GM23338 (cell line): ENCODE results near the gene PXYLP1. TPM values are rescaled to one million over a fixed set of nuclear protein-coding genes. Genes with fewer than 3 reads are reported as not detected.

Experiments
- ATAC-seq: fragments of 200-7000 bp; cut with Tn5 transposase; 3 replicates; pipeline ENCODE4 v1.9.1; 2020
- DNase-seq: peaks from one replicate; pipeline ENCODE4 v3.0.0-alpha.2; 2015; ENCODE audit warnings: low spot score
- H2AFZ ChIP-seq: fragments of 200-600 bp; sonication (generic); 2 replicates; pipeline ENCODE4 v1.8.0; 2016; ENCODE audit warnings: antibody characterized with exemption, mild to moderate bottlenecking, moderate library complexity
- H3F3A ChIP-seq: fragments of 200-600 bp; sonication (generic); replicated peaks from 2 replicates; pipeline ENCODE4 v1.8.0; 2017; ENCODE audit warnings: antibody characterized with exemption, mixed run types, low read depth
- H3K27ac ChIP-seq: fragments of 200-600 bp; sonication (generic); 2 replicates; pipeline ENCODE4 v1.6.1; 2016; ENCODE audit warnings: low read depth
- H3K27me3 ChIP-seq: fragments of 200-600 bp; sonication (generic); 2 replicates; pipeline ENCODE4 v1.8.0; 2016; ENCODE audit warnings: mild to moderate bottlenecking, mixed run types, moderate library complexity; ENCODE audit not compliant: insufficient read depth
- H3K36me3 ChIP-seq: fragments of 200-600 bp; sonication (generic); 2 replicates; pipeline ENCODE4 v1.8.0; 2016; ENCODE audit warnings: mild to moderate bottlenecking; ENCODE audit not compliant: insufficient read depth
- H3K4me1 ChIP-seq: fragments of 200-600 bp; sonication (generic); 2 replicates; pipeline ENCODE4 v1.8.0; 2016; ENCODE audit warnings: mild to moderate bottlenecking, moderate library complexity; ENCODE audit not compliant: insufficient read depth
- H3K4me2 ChIP-seq: fragments of 200-600 bp; sonication (generic); 2 replicates; pipeline ENCODE4 v1.7.1; 2017; ENCODE audit warnings: mixed run types
- H3K4me3 ChIP-seq: fragments of 200-600 bp; sonication (generic); 2 replicates; pipeline ENCODE4 v1.6.1; 2016; ENCODE audit warnings: mixed run types
- H3K79me2 ChIP-seq: fragments of 200-600 bp; sonication (generic); replicated peaks from 2 replicates; pipeline ENCODE4 v1.8.0; 2017; ENCODE audit warnings: mild to moderate bottlenecking; ENCODE audit not compliant: insufficient read depth
- H3K9me2 ChIP-seq: fragments of 200-600 bp; sonication (generic); 2 replicates; pipeline ENCODE4 v1.8.0; 2017; ENCODE audit not compliant: insufficient read depth
- H4K20me1 ChIP-seq: fragments of 200-600 bp; sonication (generic); replicated peaks from 2 replicates; pipeline ENCODE4 v1.8.0; 2017; ENCODE audit warnings: mild to moderate bottlenecking; ENCODE audit not compliant: insufficient read depth
- H3K27ac Mint-ChIP-seq: 2 replicates; pipeline ENCODE4 v1.8.0; 2020; ENCODE audit warnings: inconsistent platforms, mild to moderate bottlenecking, moderate library complexity, mixed read lengths
- H3K27me3 Mint-ChIP-seq: 3 replicates; pipeline ENCODE4 v1.8.0; 2022; ENCODE audit warnings: low read depth, mild to moderate bottlenecking, moderate library complexity, mixed read lengths, inconsistent platforms; ENCODE audit not compliant: insufficient read depth, poor library complexity
- H3K36me3 Mint-ChIP-seq: 3 replicates; pipeline ENCODE4 v1.8.0; 2021; ENCODE audit warnings: low read depth, mild to moderate bottlenecking, inconsistent platforms, moderate library complexity, mixed read lengths
- H3K4me1 Mint-ChIP-seq: 3 replicates; pipeline ENCODE4 v1.8.0; 2020; ENCODE audit warnings: mild to moderate bottlenecking, inconsistent platforms, mixed read lengths
- H3K4me3 Mint-ChIP-seq: 3 replicates; pipeline ENCODE4 v1.8.0; 2021; ENCODE audit warnings: moderate library complexity, mild to moderate bottlenecking, inconsistent platforms, mixed read lengths
- H3K9me3 Mint-ChIP-seq: 3 replicates; pipeline ENCODE4 v1.8.0; 2020; ENCODE audit warnings: moderate library complexity, mild to moderate bottlenecking, inconsistent platforms, mixed read lengths
- CREB1 ChIP-seq: fragments of 250-450 bp; sonication (Bioruptor Pico); IDR thresholded peaks from 2 replicates; pipeline ENCODE4 v1.5.0; 2020; ENCODE audit warnings: low read depth, mild to moderate bottlenecking, moderate library complexity
- CTCF ChIP-seq, 2 experiments: fragments of 200-600 bp in 1 of 2; sonication (generic) in 1 of 2; conservative IDR thresholded peaks; 2 replicates each; pipeline versions ENCODE4 v1.5.1 to v1.6.1; 2016 to 2017; ENCODE audit warnings: antibody characterized with exemption in 2 of 2, low read depth in 2 of 2, mild to moderate bottlenecking in 2 of 2, moderate library complexity in 1 of 2
- EZH2phosphoT487 ChIP-seq: fragments of 200-600 bp; sonication (generic); IDR thresholded peaks from one replicate; pipeline ENCODE4 v1.8.1; 2018; ENCODE audit warnings: antibody characterized with exemption; ENCODE audit not compliant: unreplicated experiment
- JUNB ChIP-seq: IDR thresholded peaks from one replicate; pipeline ENCODE4 v1.6.1; 2016; ENCODE audit warnings: antibody characterized with exemption; ENCODE audit not compliant: unreplicated experiment
- NANOG ChIP-seq: IDR thresholded peaks from 2 replicates; pipeline ENCODE4 v1.6.1; 2016; ENCODE audit warnings: antibody characterized with exemption, borderline replicate concordance
- POLR2AphosphoS5 ChIP-seq: IDR thresholded peaks from 2 replicates; pipeline ENCODE4 v1.6.1; 2016; ENCODE audit warnings: antibody characterized with exemption, low read depth
- REST ChIP-seq: IDR thresholded peaks from one replicate; pipeline ENCODE4 v1.6.1; 2018; ENCODE audit warnings: antibody characterized with exemption; ENCODE audit not compliant: unreplicated experiment
- STAT1 ChIP-seq: IDR thresholded peaks from one replicate; pipeline ENCODE4 v1.6.1; 2016; ENCODE audit warnings: antibody characterized with exemption; ENCODE audit not compliant: unreplicated experiment
- ZNF462 ChIP-seq: fragments of 250-450 bp; sonication (Bioruptor Pico); IDR thresholded peaks from 2 replicates; pipeline ENCODE4 v1.5.0; 2020; ENCODE audit warnings: mild to moderate bottlenecking, moderate library complexity
- polyA plus RNA-seq: library from polyadenylated mRNA; unstranded; fragments of >200 nt; fragmentation: Nextera tagmentation; extraction: Ambion mirVana; gene quantifications from 2 replicates; pipeline ENCODE4 v1.2.1, GENCODE V29; 2016
- total RNA-seq: library from RNA; depleted of rRNA; stranded (reverse); fragments of >200 nt; shearing (Covaris generic); gene quantifications from 2 replicates; pipeline ENCODE4 v1.2.3, GENCODE V29; 2014

Gene PXYLP1
- total and polyA plus RNA-seq, 2 experiments from 2014 or later, result 8.9 to 20.1 TPM

- no peak for TF ChIP-seq REST
Measured at GRCh38 chr3:141321109-141321497, 89.5 kb downstream of the PXYLP1 start (continued).

- no peak for ATAC-seq
- Histone ChIP-seq H3F3A (no peaks in the 10 kb centered on the region), H3K9me2 (peaks cover 5% of the 10 kb centered on the region; the same call in 1 of the 2 replicates), H2AFZ (no peak overlapping the region), H3K36me3 (no peaks in the 10 kb centered on the region), H3K4me2 (no peak overlapping the region), H3K4me1 (peaks cover 18% of the 10 kb centered on the region; the same call in 1 of the 2 replicates), H3K27ac (no peak overlapping the region), H3K27me3 (no peaks in the 10 kb centered on the region), H3K4me3 (no peak overlapping the region), H4K20me1 (no peaks in the 10 kb centered on the region), H3K79me2 (no peaks in the 10 kb centered on the region)
- peaks cover 8% of the 10 kb centered on the region for H3K9me3 Mint-ChIP-seq
- no peak overlapping the region for H3K4me3 Mint-ChIP-seq
- H3K36me3 Mint-ChIP-seq, result peaks cover 4% of the 10 kb centered on the region; the same call in 1 of the 3 replicates
- H3K4me1 Mint-ChIP-seq, result peaks cover 22% of the 10 kb centered on the region
- H3K27me3 Mint-ChIP-seq, result peaks cover 3% of the 10 kb centered on the region
- H3K27ac Mint-ChIP-seq, result no peak overlapping the region
- DNase-seq, result no peak
- TF ChIP-seq JUNB, result no peak
- TF ChIP-seq STAT1, result no peak
- TF ChIP-seq REST, result no peak
- TF ChIP-seq CREB1 (CRISPR knock-in tag), result no peak
- TF ChIP-seq EZH2phosphoT487, result no peak
- TF ChIP-seq CTCF (conservative IDR thresholded peaks at IDR 0.05; ENCODE audit: low read depth in 2 of 2), result no peak
- TF ChIP-seq NANOG, result no peak
- no peak for TF ChIP-seq POLR2AphosphoS5
- TF ChIP-seq ZNF462 (CRISPR knock-in tag), result no peak
Measured at GRCh38 chr3:141323936-141324704, 92.5 kb downstream of the PXYLP1 start.
